Peyer's patch (tissue), 4 donors: ENCODE measurements around the gene CTCFL.

Experiments
- CTCF ChIP-seq, 6 experiments: fragments of 450-650 bp in 4 of 6; fragments of 200-600 bp in 2 of 6; sonication (generic) in 1 of 6; IDR thresholded peaks; one replicate each; pipeline ENCODE4 v1.5.1; 2017 to 2019; ENCODE audit warnings: antibody characterized with exemption in 6 of 6, mild to moderate bottlenecking in 3 of 6, moderate library complexity in 1 of 6
- POLR2A ChIP-seq, 2 donors: fragments of 450-650 bp; IDR thresholded peaks; one replicate each; pipeline ENCODE4 v1.5.1; 2017; ENCODE audit warnings: antibody characterized with exemption in 2 of 2, mild to moderate bottlenecking in 2 of 2, moderate library complexity in 2 of 2

- no peak for TF ChIP-seq CTCF (IDR thresholded peaks at IDR 0.05)
- TF ChIP-seq POLR2A (IDR thresholded peaks at IDR 0.05), result no peak
These were observed 1.3 kb upstream of the CTCFL start for GRCh38 chr20:57526087-57526884.
